PC-9 (cell line): Measurements from ENCODE around the gene ARMC9. TPM values are rescaled to one million over a fixed set of nuclear protein-coding genes. Genes with fewer than 3 reads are reported as not detected.

Experiments
- BruUV-seq: library from RNA; stranded (reverse); fragments of 400-500 nt; replicated peaks from 2 replicates; lab custom pipeline; 2021; lab: Mats Ljungman, UMichigan
- CTCF ChIA-PET: fragments of 300-600 bp; sonication (Branson Sonifier 250); formaldehyde crosslinking; loops from one replicate; lab custom pipeline; 2022; ENCODE audit warnings: antibody characterized with exemption; lab: Charles Lee
- POLR2A ChIA-PET: fragments of 300-600 bp; sonication (Branson Sonifier 250); formaldehyde crosslinking; loops from one replicate; lab custom pipeline; 2022; ENCODE audit warnings: antibody characterized with exemption; ENCODE audit not compliant: unreplicated experiment; lab: Charles Lee
- DNase-seq, 2 experiments: peaks; one replicate each; pipeline versions ENCODE4 v3.0.0 to v3.0.0-alpha.2; 2015 to 2022; ENCODE audit warnings: mixed read lengths in 1 of 2
- H2AFZ ChIP-seq: fragments of 200-600 bp; sonication (generic); 2 replicates; pipeline ENCODE4 v1.8.1; 2017; ENCODE audit warnings: antibody characterized with exemption
- H3F3A ChIP-seq: fragments of 200-600 bp; sonication (generic); 2 replicates; pipeline ENCODE4 v1.8.1; 2017; ENCODE audit warnings: antibody characterized with exemption, mild to moderate bottlenecking, low read depth; ENCODE audit not compliant: insufficient read depth
- H3K27ac ChIP-seq: fragments of 200-600 bp; sonication (generic); 2 replicates; pipeline ENCODE4 v1.6.1; 2016; ENCODE audit warnings: mixed run types
- H3K27me3 ChIP-seq: fragments of 200-600 bp; sonication (generic); 2 replicates; pipeline ENCODE4 v1.6.1; 2016; ENCODE audit warnings: low read depth, mixed run types; ENCODE audit not compliant: insufficient read depth
- H3K36me3 ChIP-seq: fragments of 200-600 bp; sonication (generic); 2 replicates; pipeline ENCODE4 v1.6.1; 2016; ENCODE audit warnings: low read depth, mixed run types
- H3K4me1 ChIP-seq: fragments of 200-600 bp; sonication (generic); replicated peaks from 2 replicates; pipeline ENCODE4 v1.6.1; 2016; ENCODE audit warnings: mixed run types; ENCODE audit not compliant: insufficient read depth
- H3K4me2 ChIP-seq: fragments of 200-600 bp; sonication (generic); 2 replicates; pipeline ENCODE4 v1.6.1; 2017; ENCODE audit warnings: mixed run types
- H3K4me3 ChIP-seq: fragments of 200-600 bp; sonication (generic); 2 replicates; pipeline ENCODE4 v1.6.1; 2016; ENCODE audit warnings: mixed run types
- H3K79me2 ChIP-seq: fragments of 200-600 bp; sonication (generic); 2 replicates; pipeline ENCODE4 v1.6.1; 2017; ENCODE audit warnings: low read depth, mixed run types
- H3K9me2 ChIP-seq: fragments of 200-600 bp; sonication (generic); 2 replicates; pipeline ENCODE4 v1.8.1; 2017; ENCODE audit warnings: mild to moderate bottlenecking; ENCODE audit not compliant: insufficient read depth
- H3K9me3 ChIP-seq: fragments of 200-600 bp; sonication (generic); 2 replicates; pipeline ENCODE4 v1.8.1; 2016; ENCODE audit warnings: low read depth; ENCODE audit not compliant: insufficient read depth
- H4K20me1 ChIP-seq: fragments of 200-600 bp; sonication (generic); 2 replicates; pipeline ENCODE4 v1.8.1; 2017; ENCODE audit not compliant: insufficient read depth
- CTCF ChIP-seq: fragments of 200-600 bp; sonication (generic); conservative IDR thresholded peaks from 2 replicates; pipeline ENCODE4 v1.6.1; 2017; ENCODE audit warnings: mixed run types, antibody characterized with exemption, mild to moderate bottlenecking, moderate library complexity
- EZH2 ChIP-seq: fragments of 200-600 bp; sonication (generic); IDR thresholded peaks from 2 replicates; pipeline ENCODE4 v1.8.0; 2017; ENCODE audit warnings: antibody characterized with exemption, low read depth
- intact Hi-C: fragments of 100-400 bp; cut with micrococcal nuclease; formaldehyde crosslinking; loops from one replicate; pipeline ENCODE4 v1.10.0; 2022; ENCODE audit not compliant: unreplicated experiment
- total RNA-seq: library from RNA; stranded (reverse); gene quantifications from 2 replicates; pipeline ENCODE4 v1.2.3, GENCODE V29; 2021

ARMC9 gene
- total RNA-seq, 1 experiment from 2014 or later = 23.4 TPM

- TF ChIP-seq EZH2 = no peak
- H3K4me3 ChIP-seq = no peak overlapping the region
- H3K79me2 ChIP-seq = no peaks in the 10 kb centered on the region
- BruUV-seq = no TSS peak
- no peaks in the 10 kb centered on the region for H4K20me1 ChIP-seq
- no peaks in the 10 kb centered on the region for H3K9me3 ChIP-seq
- no peaks in the 10 kb centered on the region for H3K9me2 ChIP-seq
- H3K4me2 ChIP-seq = no peak overlapping the region
- H3K4me1 ChIP-seq = no peaks in the 10 kb centered on the region
- H2AFZ ChIP-seq = no peak overlapping the region
- ChIA-PET CTCF (interaction anchor here (0.7 kb wide), 1 partner anchor 87 kb away, joined by 3 read pairs; no protein-coding TSS in a partner anchor), POLR2A (no interaction called here)
- H3K27me3 ChIP-seq = no peaks in the 10 kb centered on the region
- no peak for DNase-seq
- no peaks in the 10 kb centered on the region for H3F3A ChIP-seq
- no peaks in the 10 kb centered on the region for H3K36me3 ChIP-seq
- no peak overlapping the region for H3K27ac ChIP-seq
- intact Hi-C loops = no loop called here
Observed at GRCh38 chr2:231336236-231336635, 137.8 kb downstream of the ARMC9 start.

GRCh38 chr2:231336700-231337099 lies 138.3 kb downstream of the ARMC9 start:
- Histone ChIP-seq H3F3A (no peaks in the 10 kb centered on the region), H3K4me3 (no peak overlapping the region), H3K9me2 (no peaks in the 10 kb centered on the region), H3K4me1 (no peaks in the 10 kb centered on the region), H3K4me2 (no peak overlapping the region), H3K9me3 (no peaks in the 10 kb centered on the region), H2AFZ (no peak overlapping the region), H3K79me2 (no peaks in the 10 kb centered on the region), H3K36me3 (no peaks in the 10 kb centered on the region), H4K20me1 (no peaks in the 10 kb centered on the region), H3K27ac (no peak overlapping the region), H3K27me3 (no peaks in the 10 kb centered on the region)
- no TSS peak for BruUV-seq
- intact Hi-C loops = no loop called here
- ChIA-PET CTCF (no interaction called here), POLR2A (interaction anchor here (0.7 kb wide), 1 partner anchor 84 kb away, joined by 11 read pairs; no protein-coding TSS in a partner anchor)
- DNase-seq = no peak
- TF ChIP-seq CTCF (no peak), EZH2 (no peak)

- CTCF ChIA-PET = no interaction called here
- H3F3A ChIP-seq = no peaks in the 10 kb centered on the region
Observed at GRCh38 chr2:231337807-231338759, 139.7 kb downstream of the ARMC9 start.

More at GRCh38 chr2:231337807-231338759, 139.7 kb downstream of the ARMC9 start:
- BruUV-seq = no TSS peak
- intact Hi-C loops = no loop called here
- Histone ChIP-seq H3K4me3 (no peak overlapping the region), H3K27ac (no peak overlapping the region), H4K20me1 (no peaks in the 10 kb centered on the region), H3K9me2 (no peaks in the 10 kb centered on the region), H3K27me3 (no peaks in the 10 kb centered on the region), H3K36me3 (no peaks in the 10 kb centered on the region), H3K4me2 (no peak overlapping the region), H2AFZ (no peak overlapping the region), H3K79me2 (no peaks in the 10 kb centered on the region), H3K9me3 (no peaks in the 10 kb centered on the region), H3K4me1 (no peaks in the 10 kb centered on the region)
- POLR2A ChIA-PET = no interaction called here
- TF ChIP-seq CTCF = no peak
- no peak for TF ChIP-seq EZH2
- no peak for DNase-seq
